H1 (cell line): ENCODE results near the gene SEMA6A. TPM values are rescaled to one million over a fixed set of nuclear protein-coding genes. Genes with fewer than 3 reads are reported as not detected.

Source experiments
- EZH2 ChIP-seq: fragments of 200-600 bp; sonication (generic); IDR thresholded peaks from 2 replicates; pipeline ENCODE4 v1.7.1; 2012; ENCODE audit warnings: low read depth, mild to moderate bottlenecking, moderate library complexity, low read length, inconsistent platforms; ENCODE audit not compliant: severe bottlenecking
- HDAC2 ChIP-seq, 2 experiments: fragments of 300-600 bp in 1 of 2; sonication (generic) in 1 of 2; IDR thresholded peaks; 2 replicates each; pipeline ENCODE4 v1.6.1; 2011 to 2012; ENCODE audit warnings: low read depth in 2 of 2, low read length in 2 of 2, mild to moderate bottlenecking in 2 of 2, moderate library complexity in 2 of 2, borderline replicate concordance in 1 of 2, inconsistent platforms in 1 of 2
- KDM5A ChIP-seq: fragments of 200-600 bp; IDR thresholded peaks from 2 replicates; pipeline ENCODE4 v1.7.1; 2012; ENCODE audit warnings: mild to moderate bottlenecking, low read length, inconsistent platforms, mixed read lengths
- SIN3A ChIP-seq, 2 experiments: IDR thresholded peaks in 1 of 2; conservative IDR thresholded peaks in 1 of 2; 2 replicates each; pipeline ENCODE4 v1.6.1; 2011 to 2012; ENCODE audit warnings: low read length in 2 of 2, improper control_type of control experiment in 1 of 2, low read depth in 1 of 2, mild to moderate bottlenecking in 1 of 2
- polyA plus RNA-seq, 7 experiments: library from polyadenylated mRNA; depleted of rRNA in 3 of 7; stranded (reverse) in 5 of 7; unstranded in 2 of 7; fragments of >200 nt in 5 of 7; fragments of 200-250 nt in 2 of 7; gene quantifications; 1 replicate in 5 of 7; 2 replicates in 1 of 7; 4 replicates in 1 of 7; pipeline versions ENCODE4 v1.2.1 to v1.2.3, GENCODE V29; 2011 to 2013; ENCODE audit warnings: missing spikeins in 2 of 7, mixed read lengths in 2 of 7
- total RNA-seq: library from RNA; stranded (reverse); fragmentation: NEBNext Ultra II Directional; extraction: Animal tissue kit (Norgen Biotek cat#: 25700); gene quantifications from 2 replicates; pipeline ENCODE4 v1.2.1, GENCODE V29; 2021

The SEMA6A gene
- total and polyA plus RNA-seq, 2 of the 8 experiments (the other 6 are each of a cell fraction or from before 2014, with no cell fraction given) = 78.3 to 277 TPM

GRCh38 chr5:116572350-116573278, 2.0 kb downstream of the SEMA6A start (continued):
- TF ChIP-seq HDAC2 (IDR thresholded peaks at IDR 0.05; ENCODE audit: borderline replicate concordance in 1 of 2, low read depth in 2 of 2, low read length in 2 of 2) (no peak), KDM5A (no peak), EZH2 (no peak), SIN3A (conservative IDR thresholded peaks at IDR 0.05 in 1 of 2, IDR thresholded peaks at IDR 0.05 in 1 of 2; ENCODE audit: low read depth in 1 of 2, low read length in 2 of 2) (peak; percentile 41 to 70; a peak in 2 of 4 replicates)
- TF ChIP-seq, all 59 proteins: peak for 9
